GM19324 (cell line): ENCODE measurements around the gene ASNSD1.

Experiments used
- ATAC-seq: cut with Tn5 transposase; IDR thresholded peaks from one replicate; pipeline ENCODE4 v1.9.1; 2021; ENCODE audit warnings: mild to moderate bottlenecking, moderate library complexity; ENCODE audit not compliant: unreplicated experiment, low FRiP score

Gene ASNSD1

GRCh38 chr2:189661148-189661956 is at the start of gene ASNSD1:
ASNSD1 (plus strand) TSS chr2:189661459; CDS start chr2:189666133, 4,674 bp downstream.
- peak; percentile 97 for ATAC-seq

DNA sequence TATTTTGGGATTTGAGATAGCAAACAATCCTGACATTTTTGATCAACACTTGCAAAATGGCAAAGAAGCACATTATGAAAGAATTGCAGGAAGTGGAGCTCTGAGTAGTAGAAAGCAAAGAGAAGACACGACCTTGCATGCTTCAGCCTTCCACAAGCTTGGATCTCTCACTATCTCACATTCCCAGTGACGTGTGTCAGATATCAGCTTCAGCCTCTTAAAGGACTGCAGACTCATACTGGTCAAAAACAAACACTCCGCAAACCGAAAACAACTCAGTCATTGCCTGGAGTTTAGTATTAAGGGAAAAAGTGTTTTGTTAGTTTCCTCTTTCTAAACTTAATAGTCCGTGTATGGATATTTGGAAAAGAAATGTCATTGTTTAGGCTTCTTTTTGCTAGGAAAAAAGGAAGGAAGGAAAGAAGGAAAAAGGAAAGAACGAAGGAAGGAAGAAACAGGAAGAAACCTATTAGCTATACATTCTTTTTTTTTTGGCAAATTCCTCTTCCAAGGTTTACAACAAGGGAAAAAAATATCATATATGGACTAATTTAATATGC is 48.1 kb upstream of the ASNSD1 start:
- no peak for ATAC-seq

DNA sequence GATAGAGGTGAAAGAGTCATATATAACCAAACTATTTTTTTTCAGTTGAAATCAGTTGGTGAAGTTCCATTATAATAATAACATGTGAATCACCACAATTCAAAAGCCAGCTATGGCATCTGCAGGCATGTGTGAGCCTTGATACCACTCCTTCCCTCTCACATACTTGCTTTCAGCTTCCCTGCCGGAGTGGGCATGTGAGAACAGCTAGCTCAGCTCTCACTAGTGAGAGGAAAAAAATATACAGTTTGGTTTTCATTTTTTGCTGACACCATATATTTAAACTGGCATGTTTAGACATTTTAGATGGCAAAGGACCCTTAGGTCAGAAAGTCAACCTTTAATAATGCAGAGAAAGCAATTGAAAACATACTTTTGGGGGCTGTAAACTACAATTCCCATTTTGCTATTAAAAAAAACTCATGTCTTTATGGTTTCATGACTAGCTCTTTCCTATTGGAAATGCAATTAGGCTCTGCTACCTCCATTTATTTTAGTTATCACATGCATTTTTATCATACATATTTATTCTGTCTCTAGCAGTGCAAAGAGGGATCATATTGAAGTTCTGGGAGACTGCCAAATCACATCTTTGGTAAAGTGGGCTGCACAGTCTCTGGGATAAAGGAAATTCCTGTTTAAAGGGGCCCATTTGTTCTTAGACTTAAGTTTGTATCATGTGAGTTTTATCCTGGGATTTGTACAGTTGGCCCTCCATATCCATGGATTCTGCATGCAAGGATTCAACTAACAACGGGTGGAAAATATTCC is 47.4 kb upstream of the ASNSD1 start:
- no peak for ATAC-seq

DNA sequence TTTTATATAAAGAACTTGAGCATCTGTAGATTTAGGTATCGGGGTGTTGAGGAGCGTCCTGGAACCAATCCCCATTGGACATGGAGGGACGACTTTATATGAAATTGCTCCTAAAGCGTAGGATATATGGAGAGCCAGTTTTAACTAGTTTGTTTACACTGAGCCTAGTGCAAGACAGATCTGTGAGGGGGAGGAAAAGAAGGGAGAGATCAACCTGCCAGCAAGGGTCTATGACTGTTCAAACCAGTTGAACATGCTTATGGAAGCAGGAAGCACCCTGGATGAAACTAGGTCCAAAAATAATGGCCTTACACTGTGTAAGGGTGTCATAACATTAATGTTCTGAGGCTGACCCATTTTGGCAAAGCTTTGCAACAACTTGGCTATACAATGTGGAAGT is 46.7 kb upstream of the ASNSD1 start:
- ATAC-seq: no peak

GRCh38 chr2:189618197-189618596 is 43.1 kb upstream of the ASNSD1 start:
- ATAC-seq: no peak

DNA sequence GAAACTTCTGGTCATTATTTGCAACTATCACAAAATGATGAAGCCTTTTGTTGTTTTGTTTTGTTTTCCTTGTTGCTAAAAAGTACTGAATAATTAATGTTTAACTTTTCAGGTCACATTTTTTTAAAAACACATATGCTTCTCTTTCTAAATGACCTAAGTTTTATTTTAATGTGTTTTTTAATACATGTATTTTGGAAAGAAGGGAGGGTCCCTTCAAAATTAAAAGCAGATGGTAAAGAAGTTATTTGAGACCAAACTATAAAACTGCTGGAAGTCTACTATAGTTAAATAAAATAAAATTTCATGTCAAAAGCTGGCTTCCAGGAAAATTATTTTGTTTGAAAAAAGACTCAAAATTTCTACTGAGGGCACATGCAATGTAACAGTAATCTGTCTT is 39.5 kb upstream of the ASNSD1 start:
- no peak for ATAC-seq

- no peak for ATAC-seq
Observed at GRCh38 chr2:189623049-189623448, 38.2 kb upstream of the ASNSD1 start.

DNA sequence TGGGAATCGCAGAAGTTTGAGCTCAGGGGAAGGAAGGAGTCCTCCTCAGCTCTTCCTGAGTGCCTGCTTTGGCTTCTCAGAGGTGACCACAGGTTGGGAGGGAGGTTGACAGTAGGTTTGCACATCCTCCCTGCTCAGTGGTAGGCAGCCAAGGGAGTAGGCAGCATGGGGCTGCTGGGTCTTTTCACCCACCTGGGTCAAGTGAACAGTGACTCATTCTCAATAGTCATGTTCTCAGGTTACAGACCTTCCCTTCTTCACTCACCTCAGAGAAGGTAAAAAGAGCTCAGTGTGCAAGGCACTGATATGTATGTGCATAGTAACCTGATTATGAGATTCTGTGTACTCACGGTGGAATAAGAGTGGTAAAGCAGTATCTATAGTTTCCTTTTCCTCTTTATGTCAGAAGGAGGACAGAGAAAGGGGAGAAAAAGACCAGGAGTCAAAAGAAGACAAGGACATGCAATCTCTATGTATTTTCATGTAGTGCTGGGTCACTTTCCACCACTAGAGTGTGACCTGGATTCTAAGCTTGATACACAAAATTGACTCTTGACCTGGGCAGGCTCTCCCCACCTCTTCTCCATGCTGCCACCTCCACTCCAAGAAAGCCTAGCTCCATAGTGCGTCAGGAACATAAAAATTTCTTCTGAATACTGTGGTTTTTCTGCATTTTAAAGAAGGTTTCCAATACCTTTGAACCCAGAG is 36.5 kb upstream of the ASNSD1 start:
- ATAC-seq: no peak

DNA sequence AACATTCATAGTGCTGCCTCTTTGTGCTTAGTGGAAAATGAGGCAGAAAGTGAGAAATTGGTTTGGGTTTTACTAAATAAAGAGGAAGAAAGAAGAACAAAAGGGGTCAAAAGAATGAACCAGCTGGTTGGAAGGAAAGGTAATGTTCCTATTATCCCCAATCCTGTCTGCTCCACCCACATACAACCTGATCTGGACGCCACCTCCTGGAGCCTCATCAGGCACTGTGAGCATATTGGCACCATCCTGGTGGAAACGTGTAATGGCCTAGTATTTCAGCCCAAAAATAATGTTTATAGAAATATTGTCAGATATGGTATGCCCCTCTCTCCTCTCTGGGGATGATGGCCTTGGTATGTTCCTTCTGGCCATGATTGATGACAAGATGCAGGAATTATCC is 35.6 kb upstream of the ASNSD1 start:
- no peak for ATAC-seq

GRCh38 chr2:189627789-189628188 is 33.5 kb upstream of the ASNSD1 start:
- no peak for ATAC-seq

DNA sequence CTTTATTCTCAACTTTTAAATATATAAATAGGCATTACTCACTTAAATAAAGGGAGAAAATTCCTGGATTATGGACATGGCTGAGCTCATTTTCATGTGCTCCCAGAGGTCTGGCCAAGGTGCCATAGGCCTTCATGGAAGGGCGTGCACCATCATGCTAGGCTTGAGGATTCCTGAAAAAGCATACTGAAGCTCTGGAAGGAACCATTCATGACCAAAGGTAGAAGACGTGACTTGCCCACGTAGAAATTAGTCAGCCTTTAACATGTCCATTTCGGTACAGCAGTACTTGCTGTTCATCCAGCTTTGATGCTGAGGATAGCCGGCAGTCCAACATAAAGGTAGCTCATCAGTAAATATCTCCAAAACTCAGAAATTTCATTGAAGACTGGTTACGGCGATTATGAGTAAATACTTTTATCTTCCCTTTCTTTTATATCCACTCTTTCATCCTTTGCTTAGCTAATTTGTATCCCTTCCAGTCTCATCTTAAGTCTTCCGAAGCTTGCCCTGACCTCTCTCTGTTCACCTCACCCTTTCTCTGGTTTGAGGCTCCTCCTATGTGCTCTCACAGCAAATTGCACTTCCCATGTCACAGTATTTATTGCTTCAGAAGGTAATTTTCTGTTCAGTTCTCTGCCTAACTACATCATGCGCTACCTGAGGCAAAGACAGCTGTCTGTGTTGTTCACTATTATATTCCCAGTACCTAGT is 32.3 kb upstream of the ASNSD1 start:
- ATAC-seq: no peak

- no peak for ATAC-seq
Observed at GRCh38 chr2:189629531-189630453, 31.5 kb upstream of the ASNSD1 start.

GRCh38 chr2:189631849-189632248 is 29.4 kb upstream of the ASNSD1 start:
- no peak for ATAC-seq

- no peak for ATAC-seq
Observed at GRCh38 chr2:189633392-189633811, 27.9 kb upstream of the ASNSD1 start.

DNA sequence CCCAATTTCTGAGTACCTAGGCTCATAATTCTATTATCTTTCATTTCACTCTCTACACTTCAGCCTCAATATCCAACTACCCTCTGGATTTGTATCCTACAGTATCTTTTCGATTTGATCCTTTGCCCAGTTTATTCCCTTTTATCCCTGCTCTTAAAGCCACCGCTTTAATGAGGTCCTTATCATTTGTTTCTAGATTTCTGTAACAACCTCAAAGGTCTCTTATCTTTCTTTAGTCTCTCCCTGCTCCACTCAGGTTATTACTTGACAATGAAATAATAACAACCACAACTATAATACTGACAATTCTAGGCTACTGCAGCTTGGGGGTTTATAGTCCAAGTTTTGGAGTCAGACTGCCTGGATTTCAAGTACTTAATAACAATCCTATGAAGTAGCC is 25.9 kb upstream of the ASNSD1 start:
- no peak for ATAC-seq

DNA sequence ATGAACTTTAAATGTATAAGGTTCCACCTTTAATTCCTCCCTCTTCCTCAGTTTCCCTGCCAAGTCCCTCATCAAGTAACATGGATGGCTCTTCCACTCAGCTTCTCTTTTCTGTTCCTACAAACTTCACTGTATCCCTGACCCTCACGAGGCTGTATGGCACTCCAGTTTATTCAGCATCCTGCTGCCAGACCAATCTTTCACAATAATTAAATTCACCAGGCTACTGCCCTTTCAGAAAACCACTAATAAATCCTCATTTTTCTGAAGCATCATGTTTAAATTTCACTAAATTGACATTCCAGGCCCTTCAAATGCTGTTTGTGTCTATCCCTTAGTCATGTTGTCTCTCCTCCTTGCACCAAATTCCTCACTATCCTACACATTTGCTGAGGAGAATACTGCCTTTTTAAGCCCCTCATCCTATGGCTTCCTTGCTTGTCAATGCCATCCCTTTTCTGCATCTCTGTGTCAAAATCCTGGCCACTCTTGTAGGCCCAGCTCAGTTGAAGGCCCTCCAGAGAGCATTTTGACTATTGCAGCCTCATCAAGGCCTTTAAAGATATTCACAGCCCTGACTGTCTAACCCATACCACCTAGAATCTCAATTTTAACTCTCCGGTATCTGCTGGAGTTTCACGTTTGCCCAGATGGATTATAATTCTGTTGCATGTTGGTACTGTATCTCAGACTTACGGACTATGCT is 22.8 kb upstream of the ASNSD1 start:
- no peak for ATAC-seq

- no peak for ATAC-seq
Observed at GRCh38 chr2:189639007-189639609, 22.2 kb upstream of the ASNSD1 start.

DNA sequence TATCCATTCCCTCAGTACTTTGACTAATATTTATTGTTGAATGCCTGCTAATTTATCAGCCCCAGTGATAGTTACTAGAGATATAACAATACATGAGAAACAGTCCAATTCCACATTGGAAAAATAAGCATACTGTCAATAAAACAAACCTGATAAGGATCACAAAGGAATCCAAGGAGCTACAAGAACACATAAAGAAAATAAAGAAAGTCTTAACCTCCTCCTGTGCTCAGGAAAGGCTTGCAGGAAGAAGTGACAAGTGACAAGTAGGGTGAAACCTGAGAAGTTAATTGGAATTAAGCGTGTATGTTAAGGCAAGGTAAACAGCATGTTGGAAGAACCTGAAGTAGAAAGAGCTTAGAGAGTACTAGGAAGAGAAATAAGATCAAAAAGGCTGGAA is 20.3 kb upstream of the ASNSD1 start:
- ATAC-seq: no peak
